ENCODE data around the gene UGT1A6.

GRCh38 chr2:233690444-233690843 lies 2.2 kb upstream of the UGT1A6 start:
- TF ChIP-seq CTCF (conservative IDR thresholded peaks at IDR 0.05; ENCODE audit: low read depth, low read length), result no peak
- no peak for TF ChIP-seq EZH2 (IDR thresholded peaks at IDR 0.05; ENCODE audit: borderline replicate concordance, low read depth, low read length, poor library complexity, severe bottlenecking)

All from A673 (cell line).